Hepatic stellate cell (primary cell): Measurements from ENCODE around the gene LCE1B.

Source experiments
- DNase-seq: peaks from one replicate; pipeline ENCODE4 v3.0.0; 2011; ENCODE audit warnings: low spot score

The LCE1B gene

DNA sequence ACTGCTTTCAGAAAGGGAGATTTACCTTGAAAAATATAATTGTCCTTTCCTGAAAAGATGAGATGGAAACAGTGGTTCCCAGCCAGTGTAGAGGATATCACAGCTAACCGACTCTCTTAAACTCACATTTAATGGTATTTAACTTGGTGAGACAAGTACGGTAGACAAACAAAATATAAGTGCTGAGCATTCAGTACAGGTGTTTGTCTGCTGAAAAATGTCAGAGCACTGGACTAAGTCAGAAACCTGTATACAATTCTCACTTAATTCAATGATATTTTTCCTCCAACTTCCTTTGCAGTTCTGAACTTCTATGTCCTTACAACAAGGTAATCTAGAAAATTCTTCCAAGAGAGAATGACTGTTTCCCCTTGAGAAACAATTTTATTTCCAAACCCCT, at the start of gene LCE1B:
TSS of gene LCE1B (plus strand) at position 301 of the 400 bp plus-strand sequence. CDS start 476 bp downstream, outside the sequence.
- DNase-seq: no peak

DNA sequence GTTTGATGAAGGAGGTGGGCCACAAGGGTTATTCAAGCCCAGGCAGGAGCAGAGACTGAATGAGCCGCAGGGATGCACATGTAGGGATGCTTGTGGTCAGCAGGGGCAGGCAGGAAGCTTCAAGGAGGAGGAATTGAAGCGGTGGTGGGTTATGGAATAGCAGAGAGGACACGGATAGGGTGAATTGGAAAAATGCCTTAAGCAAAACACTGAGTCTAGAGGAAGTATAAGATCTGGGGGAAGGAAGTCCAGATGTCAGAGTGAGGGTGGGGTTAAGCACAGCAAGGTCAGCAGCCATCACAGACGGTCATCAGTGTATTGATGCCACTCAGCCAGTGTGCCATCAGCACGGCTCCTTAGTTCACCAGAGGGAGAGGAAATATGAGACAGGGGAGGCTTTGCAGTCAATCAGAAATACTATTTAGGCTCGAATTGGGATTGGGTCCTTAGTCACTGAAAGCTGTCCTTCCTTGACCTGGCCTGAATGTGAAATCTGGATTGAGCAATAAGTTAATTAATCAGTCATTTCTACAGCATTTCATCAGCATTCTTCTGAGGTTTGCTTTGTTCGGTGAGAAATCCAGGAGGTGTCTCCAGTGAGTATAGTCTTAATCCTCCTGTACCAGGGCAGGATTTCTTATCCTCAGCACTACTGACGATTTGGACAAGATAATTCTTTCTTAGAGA, 42.8 kb upstream of the LCE1B start:
- DNase-seq: no peak

DNA sequence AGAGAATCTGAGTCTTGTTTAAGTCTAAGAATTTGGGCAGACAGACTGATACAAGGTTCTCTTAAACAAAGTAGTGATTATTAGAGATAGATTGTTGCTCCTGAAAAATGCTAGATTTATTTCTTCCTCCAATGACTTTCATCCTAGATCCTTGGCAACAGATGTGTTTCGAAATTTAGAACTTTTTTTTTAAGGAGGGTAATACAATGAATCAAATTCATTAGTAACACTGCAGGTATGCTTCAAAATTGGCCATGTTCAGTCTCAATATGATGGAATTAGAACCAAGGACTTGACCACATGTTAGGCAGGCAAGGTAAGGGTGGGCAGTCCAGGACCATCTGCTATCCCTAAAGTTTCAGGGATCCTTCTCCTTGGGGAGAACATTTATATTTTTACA, 41.4 kb upstream of the LCE1B start:
- no peak for DNase-seq

DNA sequence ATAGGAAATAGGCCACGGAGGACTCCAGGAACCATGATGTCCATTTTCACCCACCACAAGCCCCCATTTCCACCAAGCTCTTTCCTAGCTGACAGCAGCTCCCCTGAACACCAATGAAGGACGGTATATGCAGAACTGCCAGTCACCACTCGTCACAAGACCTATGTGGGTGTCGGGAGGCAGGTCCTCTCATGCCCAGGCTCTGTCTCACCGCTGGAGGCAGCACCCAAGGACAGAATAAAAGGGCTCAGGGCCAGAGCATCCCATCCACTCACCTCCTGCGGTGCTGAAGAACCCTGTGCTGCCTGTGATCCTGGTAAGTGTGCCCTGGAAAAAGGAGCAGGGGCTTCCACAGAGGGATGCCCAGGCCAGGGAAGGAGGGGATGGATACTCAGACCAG, 36.9 kb upstream of the LCE1B start, which contains the start of gene LCE1F:
TSS of gene LCE1F (plus strand) at position 266 of the 400 bp plus-strand sequence. CDS start 1,232 bp downstream, outside the sequence.
- no peak for DNase-seq

DNA sequence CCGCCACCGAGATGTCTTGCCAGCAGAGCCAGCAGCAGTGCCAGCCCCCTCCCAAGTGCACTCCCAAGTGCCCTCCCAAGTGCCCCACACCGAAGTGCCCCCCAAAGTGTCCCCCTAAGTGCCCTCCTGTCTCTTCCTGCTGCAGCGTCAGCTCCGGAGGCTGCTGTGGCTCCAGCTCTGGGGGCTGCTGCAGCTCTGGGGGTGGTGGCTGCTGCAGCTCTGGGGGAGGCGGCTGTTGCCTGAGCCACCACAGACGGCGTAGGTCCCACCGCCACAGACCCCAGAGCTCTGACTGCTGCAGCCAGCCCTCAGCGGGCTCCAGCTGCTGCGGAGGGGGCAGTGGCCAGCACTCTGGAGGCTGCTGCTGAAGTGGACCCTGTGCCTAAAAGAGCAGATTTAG, 35.4 kb upstream of the LCE1B start:
- no peak for DNase-seq

DNA sequence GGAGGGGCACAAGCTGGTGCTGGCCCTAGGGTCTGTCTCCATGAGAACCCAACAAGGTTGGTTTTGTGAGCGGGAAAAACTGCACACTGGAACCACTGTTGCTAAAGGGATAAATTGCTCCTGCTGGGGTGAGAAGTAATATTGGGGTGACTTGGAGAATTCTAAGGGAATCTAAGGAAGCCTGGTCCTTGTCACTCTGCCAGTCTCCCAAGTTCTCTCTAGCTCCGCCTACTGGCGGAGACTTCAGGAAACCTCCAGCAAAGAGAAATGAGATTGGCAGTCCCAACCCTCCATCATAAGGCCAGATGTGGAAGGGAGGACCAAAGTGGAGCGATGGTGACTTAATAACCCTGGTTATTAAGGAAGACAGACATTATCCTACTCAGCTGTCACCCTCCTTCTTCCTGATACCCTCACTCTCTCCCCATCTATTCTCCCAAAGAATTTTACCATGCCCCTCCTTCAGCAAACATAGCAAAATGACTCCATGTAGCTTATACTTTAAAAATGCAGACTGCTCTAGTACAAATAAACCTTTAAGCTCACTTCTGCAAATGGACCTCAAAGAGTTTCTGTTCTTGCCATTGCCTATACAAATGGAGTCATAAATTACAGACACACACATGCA, 34.1 kb upstream of the LCE1B start:
- DNase-seq: peak; percentile 18

DNA sequence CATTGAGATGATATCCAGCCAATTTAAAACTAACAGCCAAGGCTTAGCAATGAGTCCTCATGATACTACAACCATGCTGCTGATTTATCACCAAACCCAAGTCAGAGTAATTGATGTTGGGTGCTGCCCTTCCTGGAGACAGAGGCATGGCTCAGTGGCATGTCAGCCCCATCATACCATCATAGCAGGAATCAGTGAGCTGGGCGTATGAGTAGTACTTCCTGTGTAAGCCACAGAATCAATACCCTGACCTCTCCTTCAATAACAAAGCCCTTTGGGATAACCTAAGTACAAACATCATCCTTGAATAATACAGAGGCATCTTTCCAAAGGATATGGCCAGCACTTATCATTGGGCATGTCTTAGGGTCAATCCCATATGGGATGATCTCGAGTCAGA, 28.7 kb upstream of the LCE1B start:
- DNase-seq: no peak

DNA sequence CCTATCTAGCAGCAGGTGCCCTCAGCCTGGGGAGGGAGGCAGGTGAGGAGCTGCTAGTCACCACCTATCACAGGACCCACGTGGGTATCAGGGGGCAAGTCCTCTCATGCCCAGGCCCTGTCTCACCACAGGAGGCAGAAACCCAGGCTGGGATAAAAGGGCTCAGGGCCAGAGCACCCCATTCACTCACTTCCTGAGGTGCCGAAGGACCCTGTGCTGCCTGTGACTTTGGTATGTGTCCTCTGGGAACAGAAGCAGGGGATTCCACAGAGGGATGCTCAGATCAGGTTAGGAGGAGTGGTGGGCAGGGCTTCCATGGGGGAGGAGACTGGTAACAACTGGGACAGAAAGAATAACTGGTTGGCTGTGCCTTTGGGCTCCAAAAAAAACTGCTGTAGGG, 25.7 kb upstream of the LCE1B start, which contains the start of gene LCE1E:
TSS of gene LCE1E (plus strand) at position 181 of the 400 bp plus-strand sequence. CDS start 1,043 bp downstream, outside the sequence.
- DNase-seq: no peak

GRCh38 chr1:152795686-152796085, 16.1 kb upstream of the LCE1B start:
- DNase-seq: no peak

DNA sequence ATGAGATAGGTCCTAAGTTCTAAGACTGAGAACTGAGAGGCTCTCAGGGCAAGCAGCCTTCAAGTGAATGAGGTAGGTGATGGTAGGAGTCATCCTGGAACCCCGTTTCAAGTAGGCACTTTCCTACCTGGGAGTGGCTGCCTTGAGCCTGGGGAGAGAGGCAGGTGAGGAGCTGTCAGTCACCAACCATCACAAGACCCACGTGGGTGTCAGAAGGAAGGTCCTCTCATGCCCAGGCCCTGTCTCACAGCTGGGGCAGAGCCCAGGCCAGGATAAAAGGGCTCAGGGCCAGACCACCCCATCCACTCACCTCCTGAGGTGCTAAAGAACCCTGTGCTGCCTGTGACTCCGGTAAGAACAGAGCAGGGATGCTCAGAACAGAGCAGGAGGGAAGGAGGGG, 15.3 kb upstream of the LCE1B start, which contains the start of gene LCE1D:
TSS of gene LCE1D (plus strand) at position 301 of the 400 bp plus-strand sequence. CDS start 1,074 bp downstream, outside the sequence.
- DNase-seq: no peak

GRCh38 chr1:152801333-152801732, 10.4 kb upstream of the LCE1B start:
- DNase-seq: no peak

- DNase-seq: no peak
These were observed 5.2 kb upstream of the LCE1B start, which contains the start of gene LCE1C for GRCh38 chr1:152806576-152806975. Gene LCE1C (minus strand): TSS chr1:152806651. CDS start chr1:152805478, 1,173 bp downstream.

DNA sequence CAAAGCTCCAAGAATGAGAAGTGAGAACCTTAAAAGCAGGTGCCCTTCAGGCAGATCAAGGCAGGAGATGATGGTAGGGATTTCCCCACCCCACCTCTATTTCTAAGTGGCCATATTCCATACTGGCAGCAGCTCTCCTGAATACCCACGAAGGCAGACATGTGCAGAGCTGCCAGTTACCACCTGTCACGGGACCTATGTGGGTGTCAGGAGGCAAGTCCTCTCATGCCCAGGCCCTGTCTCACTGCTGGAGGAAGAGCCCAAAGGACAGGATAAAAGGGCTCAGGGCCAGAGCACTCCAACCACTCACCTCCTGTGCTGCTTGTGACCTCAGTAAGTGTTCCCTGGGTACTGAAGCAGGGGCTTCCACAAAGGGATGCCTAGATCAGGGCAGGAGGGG, 721 bp upstream of the LCE1B start:
- DNase-seq: no peak

DNA sequence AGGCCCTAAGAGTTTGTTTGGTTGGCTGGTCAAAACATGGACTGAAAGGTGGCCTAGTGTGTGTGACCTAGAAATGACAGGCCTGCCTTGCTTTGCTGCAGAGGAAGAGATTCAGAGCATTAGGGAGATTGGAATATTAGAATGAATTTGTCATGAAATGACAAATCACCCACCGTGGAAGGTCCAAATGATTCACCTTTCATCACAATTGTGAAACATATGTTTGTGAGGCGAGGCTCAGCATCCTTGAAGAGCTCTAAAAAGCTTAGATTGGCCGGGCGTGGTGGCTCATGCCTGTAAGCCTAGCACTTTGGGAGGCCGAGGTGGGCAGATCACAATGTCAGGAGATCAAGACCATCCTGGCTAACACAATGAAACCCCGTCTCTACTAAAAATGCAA, 5.5 kb downstream of the LCE1B start:
- DNase-seq: no peak

- DNase-seq: no peak
These were observed 11.5 kb downstream of the LCE1B start for GRCh38 chr1:152823294-152823693.

DNA sequence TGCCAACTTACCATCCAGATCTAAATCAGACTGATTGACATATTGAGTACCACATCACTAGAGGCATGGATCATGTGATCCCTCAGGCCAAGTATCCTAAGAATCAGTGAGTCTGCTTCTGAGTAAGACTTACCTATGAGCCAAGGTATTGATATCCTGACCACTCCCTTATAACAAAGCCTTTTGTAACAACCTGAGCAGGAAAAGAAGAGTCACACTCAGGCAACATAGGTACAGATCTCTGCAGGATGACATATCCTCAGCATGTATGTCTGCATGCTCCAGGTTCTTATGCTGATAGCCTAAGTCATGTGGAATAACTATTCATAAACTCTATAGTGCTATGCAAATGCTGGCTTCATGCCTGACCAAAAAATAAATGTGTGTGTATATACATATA, 13.2 kb downstream of the LCE1B start:
- no peak for DNase-seq

- no peak for DNase-seq
These were observed 15.4 kb downstream of the LCE1B start, which contains the start of gene LCE1A for GRCh38 chr1:152827173-152827572. Gene LCE1A (plus strand): TSS chr1:152827473. CDS start chr1:152827473, 0 bp downstream.

DNA sequence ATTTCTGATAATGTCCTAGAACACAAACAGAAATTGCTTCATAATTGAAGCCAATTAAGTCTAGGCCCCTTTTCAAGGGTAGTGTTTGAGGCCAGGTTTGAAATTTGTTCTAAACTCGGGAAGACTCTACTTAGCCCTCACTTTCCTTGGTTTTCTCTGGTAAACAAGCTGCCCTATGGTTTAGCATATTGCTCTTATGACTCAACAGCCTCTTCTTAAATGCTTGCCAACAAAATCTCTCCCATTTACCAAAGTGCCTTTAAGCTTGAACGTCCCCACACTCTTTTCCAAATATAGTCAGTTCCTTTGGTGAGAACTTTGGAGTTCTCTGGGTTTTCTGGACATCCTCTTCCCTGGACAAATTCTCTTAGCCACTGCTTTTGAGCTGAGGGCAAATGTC, 25.1 kb downstream of the LCE1B start:
- DNase-seq: no peak

GRCh38 chr1:152842556-152842955, 30.8 kb downstream of the LCE1B start, which contains the start of gene LCE6A:
Gene LCE6A (plus strand): TSS chr1:152842856. CDS start chr1:152843521, 665 bp downstream.
- DNase-seq: no peak

GRCh38 chr1:152855661-152856060, 43.9 kb downstream of the LCE1B start:
- DNase-seq: no peak

GRCh38 chr1:152858062-152858461, 46.3 kb downstream of the LCE1B start:
- DNase-seq: no peak

DNA sequence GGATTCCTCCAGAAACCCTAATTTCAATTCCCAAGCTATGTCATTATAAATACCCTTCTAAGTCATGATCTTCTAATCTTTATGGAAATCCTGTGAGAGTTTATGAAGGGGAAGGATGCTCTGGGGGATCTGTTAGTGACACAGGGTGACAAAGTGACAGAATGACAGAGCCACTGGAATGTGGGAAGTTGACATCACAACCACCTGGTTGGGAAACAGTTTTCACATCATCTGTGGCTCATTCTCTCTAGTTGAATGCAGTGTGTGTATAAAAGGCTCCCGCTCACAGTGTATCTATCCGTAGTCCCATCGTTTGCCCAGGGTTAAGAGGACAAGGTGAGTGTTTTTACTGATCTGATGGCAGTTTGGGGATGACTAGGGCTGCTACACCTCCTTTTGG, 47.9 kb downstream of the LCE1B start, which contains the start of gene LCE7A:
TSS of gene LCE7A (plus strand) at position 301 of the 400 bp plus-strand sequence. CDS start 702 bp downstream, outside the sequence.
- DNase-seq: no peak

GRCh38 chr1:152860129-152860528, 48.4 kb downstream of the LCE1B start:
- DNase-seq: no peak
